SK-N-SH (cell line): Measurements from ENCODE around the gene GRIN2C. TPM values are rescaled to one million over a fixed set of nuclear protein-coding genes. Genes with fewer than 3 reads are reported as not detected.

Experiments used
- CTCF ChIA-PET: fragments of 300-600, 350-600 bp; formaldehyde crosslinking; extraction: SDS; loops from one replicate; lab custom pipeline; 2021; lab: Yijun Ruan, JAX
- POLR2A ChIA-PET: fragments of 350-600 bp; sonication (Branson Sonifier 250); formaldehyde crosslinking; extraction: SDS; loops from one replicate; lab custom pipeline; 2020; ENCODE audit warnings: antibody characterized with exemption, inconsistent platforms; lab: Yijun Ruan, JAX
- DNase-seq: peaks from one replicate; pipeline ENCODE4 v3.0.0; 2012
- H2AFZ ChIP-seq: fragments of 200-600 bp; sonication (generic); 2 replicates; pipeline ENCODE4 v1.8.1; 2016; ENCODE audit warnings: antibody characterized with exemption, mild to moderate bottlenecking, low read depth
- H3F3A ChIP-seq: fragments of 200-600 bp; sonication (generic); replicated peaks from 2 replicates; pipeline ENCODE3; 2016; ENCODE audit warnings: antibody characterized with exemption, mild to moderate bottlenecking; ENCODE audit not compliant: insufficient read depth
- H3K27ac ChIP-seq, 2 experiments: fragments of 200-500 bp in 1 of 2; fragments of 200-600 bp in 1 of 2; sonication (Bioruptor generic) in 1 of 2; sonication (generic), shearing (Covaris generic) in 1 of 2; 2 replicates each; pipeline versions ENCODE4 v1.5.1 to v1.6.1; 2014 to 2016; ENCODE audit warnings: low read depth in 2 of 2, inconsistent platforms in 1 of 2, low read length in 1 of 2, mild to moderate bottlenecking in 1 of 2, mixed read lengths in 1 of 2
- H3K27me3 ChIP-seq: fragments of 200-600 bp; sonication (generic), shearing (Covaris generic); 2 replicates; pipeline ENCODE4 v1.6.1; 2016; ENCODE audit warnings: mixed run types; ENCODE audit not compliant: insufficient read depth
- H3K36me3 ChIP-seq, 2 experiments: fragments of 200-500 bp in 1 of 2; fragments of 200-600 bp in 1 of 2; sonication (Bioruptor generic) in 1 of 2; sonication (generic) in 1 of 2; replicated peaks in 1 of 2; 2 replicates each; pipeline versions ENCODE3 to v1.5.1; 2014 to 2016; ENCODE audit warnings: low read length in 1 of 2, mild to moderate bottlenecking in 1 of 2; ENCODE audit not compliant: insufficient read depth in 2 of 2, control insufficient read depth in 1 of 2
- H3K4me1 ChIP-seq, 2 experiments: fragments of 200-500 bp in 1 of 2; fragments of 200-600 bp in 1 of 2; sonication (Bioruptor generic) in 1 of 2; sonication (generic), shearing (Covaris generic) in 1 of 2; 2 replicates each; pipeline versions ENCODE4 v1.5.1 to v1.6.1; 2014 to 2016; ENCODE audit warnings: low read depth in 1 of 2, low read length in 1 of 2, mixed run types in 1 of 2; ENCODE audit not compliant: insufficient read depth in 2 of 2, control insufficient read depth in 1 of 2
- H3K4me2 ChIP-seq: fragments of 200-600 bp; sonication (generic), shearing (Covaris generic); 2 replicates; pipeline ENCODE4 v1.6.1; 2017; ENCODE audit warnings: mixed run types
- H3K4me3 ChIP-seq, 2 experiments: fragments of 200-500 bp in 1 of 2; fragments of 200-600 bp in 1 of 2; sonication (Bioruptor generic) in 1 of 2; sonication (generic), shearing (Covaris generic) in 1 of 2; 2 replicates each; pipeline versions ENCODE4 v1.5.1 to v1.8.1; 2014 to 2016; ENCODE audit warnings: low read depth in 2 of 2, inconsistent platforms in 1 of 2, low read length in 1 of 2, mild to moderate bottlenecking in 1 of 2, mixed read lengths in 1 of 2, moderate library complexity in 1 of 2
- H3K79me2 ChIP-seq: fragments of 200-600 bp; sonication (generic); 2 replicates; pipeline ENCODE4 v1.8.1; 2017; ENCODE audit warnings: mild to moderate bottlenecking; ENCODE audit not compliant: insufficient read depth
- H3K9ac ChIP-seq: fragments of 200-600 bp; sonication (generic); 2 replicates; pipeline ENCODE4 v1.6.1; 2017; ENCODE audit warnings: mixed run types
- H3K9me2 ChIP-seq: fragments of 200-600 bp; sonication (generic); 2 replicates; pipeline ENCODE4 v1.6.1; 2017; ENCODE audit warnings: mixed run types
- H3K9me3 ChIP-seq: fragments of 200-600 bp; sonication (generic); 2 replicates; pipeline ENCODE4 v1.6.1; 2017; ENCODE audit warnings: mixed run types, mild to moderate bottlenecking, moderate library complexity
- H4K20me1 ChIP-seq: fragments of 200-600 bp; sonication (generic); 2 replicates; pipeline ENCODE4 v1.6.1; 2017; ENCODE audit warnings: mild to moderate bottlenecking, mixed run types; ENCODE audit not compliant: insufficient read depth
- CHD2 ChIP-seq: fragments of 150-350 bp; IDR thresholded peaks from 2 replicates; pipeline ENCODE4 v1.6.1; 2018; ENCODE audit warnings: low read length; ENCODE audit not compliant: partially characterized antibody
- EZH2phosphoT487 ChIP-seq: fragments of 200-600 bp; sonication (generic); IDR thresholded peaks from 2 replicates; pipeline ENCODE4 v1.6.1; 2017; ENCODE audit warnings: low read depth, mixed run types, mild to moderate bottlenecking, antibody characterized with exemption, moderate library complexity, borderline replicate concordance
- FOXJ3 ChIP-seq: sonication (generic); formaldehyde crosslinking; IDR thresholded peaks from 2 replicates; pipeline ENCODE4 v1.5.1; 2020; ENCODE audit warnings: mild to moderate bottlenecking, missing genetic modification reagents
- FOXM1 ChIP-seq: IDR thresholded peaks from 2 replicates; pipeline ENCODE4 v1.4.0; 2012; ENCODE audit warnings: low read depth, mild to moderate bottlenecking
- GATA2 ChIP-seq: sonication (generic); formaldehyde crosslinking; IDR thresholded peaks from 2 replicates; pipeline ENCODE4 v1.5.0; 2020; ENCODE audit warnings: mild to moderate bottlenecking, missing genetic modification reagents
- IRF3 ChIP-seq: fragments of 150-350 bp; IDR thresholded peaks from 2 replicates; pipeline ENCODE4 v1.6.1; 2016; ENCODE audit warnings: mild to moderate bottlenecking, low read depth, low read length
- REST ChIP-seq: IDR thresholded peaks from 2 replicates; pipeline ENCODE4 v1.6.1; 2012; ENCODE audit warnings: mild to moderate bottlenecking, low read depth, low read length, moderate library complexity
- SMC3 ChIP-seq: IDR thresholded peaks from 2 replicates; pipeline ENCODE4 v1.6.1; 2012; ENCODE audit warnings: low read depth, low read length, improper control_type of control experiment
- USF2 ChIP-seq: fragments of 150-350 bp; IDR thresholded peaks from 2 replicates; pipeline ENCODE4 v1.6.1; 2017; ENCODE audit warnings: antibody characterized with exemption, low read length, low read depth, borderline replicate concordance
- YY1 ChIP-seq: IDR thresholded peaks from 2 replicates; pipeline ENCODE4 v1.4.0; 2012; ENCODE audit warnings: low read depth, mild to moderate bottlenecking
- ZBTB33 ChIP-seq: IDR thresholded peaks from 2 replicates; pipeline ENCODE4 v1.4.0; 2012; ENCODE audit warnings: low read depth, borderline replicate concordance
- WGBS: methylation state at CpG from one replicate; pipeline ENCODE4 v1.1.6; 2017; ENCODE audit warnings: low lambda C conversion rate; 5-methylcytosine and 5-hydroxymethylcytosine counted together
- polyA plus RNA-seq, 3 experiments: library from polyadenylated mRNA; depleted of rRNA; stranded (reverse); fragments of >200 nt; gene quantifications; 2 replicates each; pipeline ENCODE4 v1.2.3, GENCODE V29; 2012
- TF ChIP-seq, protein P1 (sequence below): fragments of 200-600 bp; sonication (generic); IDR thresholded peaks from 2 replicates; pipeline ENCODE4 v1.6.1; 2017; ENCODE audit warnings: antibody characterized with exemption, mild to moderate bottlenecking, moderate library complexity

Gene GRIN2C
- polyA plus RNA-seq, 1 of the 3 experiments (the other 2 are of a cell fraction): 0.39 TPM

- H3K4me2 ChIP-seq: no peak overlapping the region
- H3K79me2 ChIP-seq: no peaks in the 10 kb centered on the region
- no peak overlapping the region for H2AFZ ChIP-seq
- no peaks in the 10 kb centered on the region for H3K36me3 ChIP-seq
- no peaks in the 10 kb centered on the region for H3K9me2 ChIP-seq
- no peaks in the 10 kb centered on the region for H3K9me3 ChIP-seq
- H4K20me1 ChIP-seq: no peaks in the 10 kb centered on the region
- TF ChIP-seq GATA2 (CRISPR knock-in tag) (no peak), CHD2 (no peak), FOXJ3 (CRISPR knock-in tag) (no peak), SMC3 (no peak), REST (no peak), IRF3 (no peak), ZBTB33 (no peak), EZH2phosphoT487 (no peak), USF2 (no peak), YY1 (no peak), FOXM1 (no peak)
- TF ChIP-seq, protein P1, sequence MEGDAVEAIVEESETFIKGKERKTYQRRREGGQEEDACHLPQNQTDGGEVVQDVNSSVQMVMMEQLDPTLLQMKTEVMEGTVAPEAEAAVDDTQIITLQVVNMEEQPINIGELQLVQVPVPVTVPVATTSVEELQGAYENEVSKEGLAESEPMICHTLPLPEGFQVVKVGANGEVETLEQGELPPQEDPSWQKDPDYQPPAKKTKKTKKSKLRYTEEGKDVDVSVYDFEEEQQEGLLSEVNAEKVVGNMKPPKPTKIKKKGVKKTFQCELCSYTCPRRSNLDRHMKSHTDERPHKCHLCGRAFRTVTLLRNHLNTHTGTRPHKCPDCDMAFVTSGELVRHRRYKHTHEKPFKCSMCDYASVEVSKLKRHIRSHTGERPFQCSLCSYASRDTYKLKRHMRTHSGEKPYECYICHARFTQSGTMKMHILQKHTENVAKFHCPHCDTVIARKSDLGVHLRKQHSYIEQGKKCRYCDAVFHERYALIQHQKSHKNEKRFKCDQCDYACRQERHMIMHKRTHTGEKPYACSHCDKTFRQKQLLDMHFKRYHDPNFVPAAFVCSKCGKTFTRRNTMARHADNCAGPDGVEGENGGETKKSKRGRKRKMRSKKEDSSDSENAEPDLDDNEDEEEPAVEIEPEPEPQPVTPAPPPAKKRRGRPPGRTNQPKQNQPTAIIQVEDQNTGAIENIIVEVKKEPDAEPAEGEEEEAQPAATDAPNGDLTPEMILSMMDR: no peak
- CTCF ChIA-PET: interaction anchor here (0.7 to 47.7 kb wide), 8 partner anchors 10 to 117 kb away, joined by 3 to 3869 read pairs (median 4); partner anchors contain the start of genes GRIN2C, NAT9, OTOP2 and OTOP3
- no peak overlapping the region for H3K9ac ChIP-seq
- peaks cover 10% of the 10 kb centered on the region; the same call in 1 of the 2 replicates for H3K27me3 ChIP-seq
- WGBS: 61% methylated on average over 19 of the region's 19 CpGs
- no peak overlapping the region for H3K27ac ChIP-seq
- H3K4me1 ChIP-seq: peaks cover 0 to 5% of the 10 kb centered on the region in 2 experiments; a peak in 2 of 4 replicates
- POLR2A ChIA-PET: no interaction called here
- H3F3A ChIP-seq: no peaks in the 10 kb centered on the region
- DNase-seq: no peak
- H3K4me3 ChIP-seq: no peak overlapping the region
These were observed 18.2 kb upstream of the GRIN2C start for GRCh38 chr17:74877592-74878548.
